ENCODE measurements around the gene ST3GAL3.

GRCh38 chr1:43878440-43878839, 171.1 kb downstream of the ST3GAL3 start:
- TF ChIP-seq CTCF (IDR thresholded peaks at IDR 0.05): no peak
- no peak for TF ChIP-seq EZH2 (IDR thresholded peaks at IDR 0.05)
- TF ChIP-seq EZH2phosphoT487 (IDR thresholded peaks at IDR 0.05): no peak
